ENCODE measurements around the gene APBB2.

DNA sequence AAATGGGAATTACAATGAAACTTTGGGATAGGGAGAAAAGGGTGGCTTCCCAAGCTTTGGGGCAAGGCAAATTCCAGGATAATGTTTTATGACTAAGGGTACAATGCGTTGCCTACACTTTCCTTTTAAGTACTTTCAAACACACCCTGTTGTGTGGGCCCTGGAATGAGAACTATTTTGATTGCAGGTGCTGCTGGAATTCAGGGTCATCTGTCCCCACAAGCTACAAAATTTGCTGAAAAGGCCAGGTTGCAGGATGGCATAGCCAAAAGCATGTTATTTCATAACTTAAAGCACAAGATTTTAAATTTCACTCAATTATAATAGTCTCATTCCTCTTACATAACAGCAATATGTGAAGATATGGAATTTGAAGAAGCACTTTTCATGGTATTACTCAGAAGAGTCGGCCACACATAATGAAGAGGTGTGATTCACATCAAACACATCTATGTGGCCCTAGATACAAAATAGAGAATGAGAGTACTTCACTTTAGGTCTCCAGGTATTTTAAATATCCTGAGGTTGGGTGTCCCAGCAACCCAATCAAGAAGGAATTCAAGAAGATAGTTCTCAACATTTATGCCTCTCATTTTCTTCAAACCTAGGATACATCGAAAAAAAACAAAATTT is 89.3 kb downstream of the APBB2 start:
- TF ChIP-seq, protein P1, sequence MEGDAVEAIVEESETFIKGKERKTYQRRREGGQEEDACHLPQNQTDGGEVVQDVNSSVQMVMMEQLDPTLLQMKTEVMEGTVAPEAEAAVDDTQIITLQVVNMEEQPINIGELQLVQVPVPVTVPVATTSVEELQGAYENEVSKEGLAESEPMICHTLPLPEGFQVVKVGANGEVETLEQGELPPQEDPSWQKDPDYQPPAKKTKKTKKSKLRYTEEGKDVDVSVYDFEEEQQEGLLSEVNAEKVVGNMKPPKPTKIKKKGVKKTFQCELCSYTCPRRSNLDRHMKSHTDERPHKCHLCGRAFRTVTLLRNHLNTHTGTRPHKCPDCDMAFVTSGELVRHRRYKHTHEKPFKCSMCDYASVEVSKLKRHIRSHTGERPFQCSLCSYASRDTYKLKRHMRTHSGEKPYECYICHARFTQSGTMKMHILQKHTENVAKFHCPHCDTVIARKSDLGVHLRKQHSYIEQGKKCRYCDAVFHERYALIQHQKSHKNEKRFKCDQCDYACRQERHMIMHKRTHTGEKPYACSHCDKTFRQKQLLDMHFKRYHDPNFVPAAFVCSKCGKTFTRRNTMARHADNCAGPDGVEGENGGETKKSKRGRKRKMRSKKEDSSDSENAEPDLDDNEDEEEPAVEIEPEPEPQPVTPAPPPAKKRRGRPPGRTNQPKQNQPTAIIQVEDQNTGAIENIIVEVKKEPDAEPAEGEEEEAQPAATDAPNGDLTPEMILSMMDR (IDR thresholded peaks at IDR 0.05), result no peak
- TF ChIP-seq POLR2AphosphoS5 (IDR thresholded peaks at IDR 0.05), result no peak

Data from gastroesophageal sphincter (tissue), 3 donors.